Pancreas (tissue), 8 donors: ENCODE measurements around the gene CHRNA4. TPM values are rescaled to one million over a fixed set of nuclear protein-coding genes. Genes with fewer than 3 reads are reported as not detected.

Source experiments
- polyA plus RNA-seq, 2 donors: library from polyadenylated mRNA; stranded (reverse); fragments of 200-250 nt; gene quantifications; one replicate each; pipeline ENCODE4 v1.2.3, GENCODE V29; 2013
- total RNA-seq, 6 donors: library from RNA; stranded (reverse); fragmentation: NEBNext Ultra II Directional in 4 of 6; extraction: Animal tissue kit (Norgen Biotek cat#: 25700) in 4 of 6; gene quantifications; one replicate each; pipeline versions ENCODE4 v1.2.1 to v1.2.4, GENCODE V29; 2021 to 2023
- donor health status: healthy with polysubstance abuse.
- donor health status: DM: no; HTN: no; CAD: no; lungs with moderate emphysema.
- donor health status: DM: no; HTN: no; CAD: no.
- donor health status: Bipolar disorder and iron deficiency.
- donor health status: DM: yes; HTN: yes; CAD: no.
- donor health status: DM: no; HTN: no; CAD: no.
- donor health status: DM: no; HTN: no; CAD: no.
- donor health status: DM: yes; HTN: yes; CAD: no.

CHRNA4 gene
- total and polyA plus RNA-seq, 8 donors = 0.02 to 0.47 TPM; not detected in 6

Other genes with a start within 250 kb of the CHRNA4 start
- gene YTHDF1, start 145.2 kb downstream of the CHRNA4 start, total RNA-seq = 10 to 100 TPM; 11.1 to 22.1 (median 15.2) TPM
- gene YTHDF1, start 145.2 kb downstream of the CHRNA4 start, polyA plus RNA-seq = 10 to 100 TPM; 15.4 to 24.0 TPM
- gene BIRC7, start 125.4 kb downstream of the CHRNA4 start, total RNA-seq = not detected
- under 1 TPM in 1 of 2 donors, not detected in 1; 0.09 TPM for gene BIRC7, start 125.4 kb downstream of the CHRNA4 start, polyA plus RNA-seq
- gene NKAIN4, start 106.9 kb downstream of the CHRNA4 start, total RNA-seq = not detected
- gene NKAIN4, start 106.9 kb downstream of the CHRNA4 start, polyA plus RNA-seq = under 1 TPM in 1 of 2 donors, not detected in 1; 0.14 TPM
- gene ARFGAP1, start 88.5 kb downstream of the CHRNA4 start, total RNA-seq = 10 to 100 TPM; 34.0 to 56.7 (median 47.0) TPM
- 100 to 1,000 TPM; 176 to 251 TPM for gene ARFGAP1, start 88.5 kb downstream of the CHRNA4 start, polyA plus RNA-seq
- gene COL20A1, start 68.2 kb downstream of the CHRNA4 start, total RNA-seq = not detected
- gene COL20A1, start 68.2 kb downstream of the CHRNA4 start, polyA plus RNA-seq = under 1 TPM in 1 of 2 donors, not detected in 1; 0.05 TPM
- gene KCNQ2, start 111.3 kb upstream of the CHRNA4 start, total RNA-seq = 1 to 10 TPM in 4 of 6 donors, under 1 TPM in 2; 0.54 to 2.1 (median 1.4) TPM
- gene KCNQ2, start 111.3 kb upstream of the CHRNA4 start, polyA plus RNA-seq = 10 to 100 TPM in 1 of 2 donors, 1 to 10 TPM in 1; 5.8 to 12.5 TPM
- gene EEF1A2, start 137.7 kb upstream of the CHRNA4 start, total RNA-seq = 10 to 100 TPM in 4 of 6 donors, 1 to 10 TPM in 2; 5.0 to 22.9 (median 15.4) TPM
- gene EEF1A2, start 137.7 kb upstream of the CHRNA4 start, polyA plus RNA-seq = 10 to 100 TPM; 28.2 to 86.9 TPM
- 100 to 1,000 TPM in 4 of 6 donors, 10 to 100 TPM in 2; 77.7 to 194 (median 134) TPM for gene PPDPF, start 159.4 kb upstream of the CHRNA4 start, total RNA-seq
- 100 to 1,000 TPM; 205 to 224 TPM for gene PPDPF, start 159.4 kb upstream of the CHRNA4 start, polyA plus RNA-seq
- gene PTK6, start 176.0 kb upstream of the CHRNA4 start, total RNA-seq = 1 to 10 TPM in 3 of 6 donors, under 1 TPM in 3; 0.61 to 4.5 (median 1.2) TPM
- 1 to 10 TPM in 1 of 2 donors, under 1 TPM in 1; 0.91 to 2.6 TPM for gene PTK6, start 176.0 kb upstream of the CHRNA4 start, polyA plus RNA-seq
- not detected for gene SRMS, start 186.4 kb upstream of the CHRNA4 start, total RNA-seq
- not detected for gene SRMS, start 186.4 kb upstream of the CHRNA4 start, polyA plus RNA-seq
- gene FNDC11, start 192.8 kb upstream of the CHRNA4 start, total RNA-seq = under 1 TPM in 4 of 6 donors, not detected in 2; 0.06 to 0.25 (median 0.09) TPM
- under 1 TPM; 0.27 to 0.35 TPM for gene FNDC11, start 192.8 kb upstream of the CHRNA4 start, polyA plus RNA-seq
- gene HELZ2, start 212.9 kb upstream of the CHRNA4 start, total RNA-seq = 10 to 100 TPM; 10.1 to 23.4 (median 13.0) TPM
- gene HELZ2, start 212.9 kb upstream of the CHRNA4 start, polyA plus RNA-seq = 10 to 100 TPM in 1 of 2 donors, 1 to 10 TPM in 1; 6.5 to 14.8 TPM